CD4-positive, alpha-beta T cell treated with Interleukin-17A for 1 hour (primary cell): ENCODE data around the gene CES4A.
"Not testable (repeated sequence)": the region's sequence is repeated elsewhere in the genome, so short reads cannot be mapped to it uniquely, and the experiment has no call there.

Source experiments
- DNase-seq: peaks from one replicate; pipeline ENCODE4 v3.0.0-alpha.2; 2020

CES4A gene

GRCh38 chr16:66958857-66959703 is 29.3 kb upstream of the CES4A start:
- no peak for DNase-seq

GRCh38 chr16:66959704-66960161 is 28.7 kb upstream of the CES4A start:
- no peak for DNase-seq

DNA sequence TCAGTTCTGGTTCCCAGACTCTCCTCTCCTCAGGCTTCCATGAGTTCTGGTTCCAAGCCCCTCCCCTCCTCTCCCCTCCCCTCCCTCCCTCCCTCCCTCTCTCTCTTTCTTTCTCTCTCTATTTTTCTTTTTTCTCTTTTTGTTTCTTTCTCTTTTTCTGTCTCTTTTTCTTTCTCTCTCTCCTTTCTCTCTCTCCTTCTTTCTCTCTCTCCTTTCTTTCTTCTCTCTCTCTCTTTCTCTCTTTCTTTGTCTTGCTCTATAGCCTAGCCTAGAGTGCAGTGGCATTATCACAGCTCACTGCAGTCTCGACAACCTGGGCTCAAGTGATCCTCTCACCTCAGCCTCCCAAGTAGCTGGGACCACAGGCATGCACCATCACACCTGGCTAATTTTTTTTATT is 28.1 kb upstream of the CES4A start:
- no peak for DNase-seq

DNA sequence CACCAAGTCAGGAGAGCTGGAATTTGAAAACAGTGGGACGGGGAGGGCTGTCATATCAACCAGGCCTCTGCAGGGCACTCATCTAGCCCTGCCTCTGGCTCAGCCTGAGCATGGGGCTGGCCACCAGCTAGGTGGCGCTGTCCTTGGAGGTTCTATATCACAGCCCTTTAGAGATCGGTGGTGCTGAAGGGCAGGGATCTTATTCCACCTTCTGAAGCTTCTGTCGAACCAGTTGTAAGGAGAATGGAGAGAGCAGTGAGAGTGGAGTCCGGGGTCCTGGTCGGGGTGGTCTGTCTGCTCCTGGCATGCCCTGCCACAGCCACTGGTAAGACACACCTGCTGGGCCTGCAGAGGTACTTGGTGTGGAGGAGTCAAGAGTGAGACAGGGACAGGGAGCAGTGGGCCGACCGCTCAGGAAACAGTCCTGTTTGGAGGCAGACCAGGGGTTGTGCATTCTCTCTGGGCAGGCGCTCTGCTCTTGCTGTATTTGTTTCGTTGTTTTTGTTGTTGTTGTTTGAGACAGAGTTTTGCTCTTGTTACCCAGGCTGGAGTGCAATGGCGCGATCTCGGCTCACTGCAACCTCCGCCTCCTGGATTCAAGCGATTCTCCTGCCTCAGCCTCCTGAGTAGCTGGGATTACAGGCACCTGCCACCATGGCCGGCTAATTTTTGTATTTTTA is 27.2 kb upstream of the CES4A start, which contains the start of gene CES3:
CES3 (plus strand) TSS at position 202 of the 680 bp plus-strand sequence; CDS start at position 244, 42 bp downstream.
- peak; percentile 63 for DNase-seq

DNA sequence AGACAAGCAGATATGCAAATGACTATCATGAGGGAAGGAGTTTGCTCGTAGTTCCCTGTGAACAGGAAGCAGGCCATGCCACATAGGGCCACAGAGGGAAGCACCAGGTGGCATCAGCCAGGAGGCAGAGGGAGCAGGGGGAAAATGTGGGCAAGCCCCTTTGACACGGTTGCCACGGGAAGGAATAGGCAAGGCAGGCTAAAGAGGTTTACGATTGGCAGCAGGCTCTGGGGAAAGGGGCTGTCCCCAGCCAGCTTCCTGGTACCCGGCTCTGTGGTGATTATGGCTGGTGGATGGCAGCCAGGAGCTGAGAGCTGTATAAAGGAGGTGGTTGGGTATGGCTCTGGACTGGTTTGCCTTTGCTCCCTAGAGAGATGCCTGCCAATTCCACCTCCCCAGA is 26.5 kb upstream of the CES4A start:
- DNase-seq = no peak

GRCh38 chr16:66964049-66964448 is 24.3 kb upstream of the CES4A start:
- no peak for DNase-seq

- no peak for DNase-seq
These were observed 19.5 kb upstream of the CES4A start for GRCh38 chr16:66968847-66969246.

DNA sequence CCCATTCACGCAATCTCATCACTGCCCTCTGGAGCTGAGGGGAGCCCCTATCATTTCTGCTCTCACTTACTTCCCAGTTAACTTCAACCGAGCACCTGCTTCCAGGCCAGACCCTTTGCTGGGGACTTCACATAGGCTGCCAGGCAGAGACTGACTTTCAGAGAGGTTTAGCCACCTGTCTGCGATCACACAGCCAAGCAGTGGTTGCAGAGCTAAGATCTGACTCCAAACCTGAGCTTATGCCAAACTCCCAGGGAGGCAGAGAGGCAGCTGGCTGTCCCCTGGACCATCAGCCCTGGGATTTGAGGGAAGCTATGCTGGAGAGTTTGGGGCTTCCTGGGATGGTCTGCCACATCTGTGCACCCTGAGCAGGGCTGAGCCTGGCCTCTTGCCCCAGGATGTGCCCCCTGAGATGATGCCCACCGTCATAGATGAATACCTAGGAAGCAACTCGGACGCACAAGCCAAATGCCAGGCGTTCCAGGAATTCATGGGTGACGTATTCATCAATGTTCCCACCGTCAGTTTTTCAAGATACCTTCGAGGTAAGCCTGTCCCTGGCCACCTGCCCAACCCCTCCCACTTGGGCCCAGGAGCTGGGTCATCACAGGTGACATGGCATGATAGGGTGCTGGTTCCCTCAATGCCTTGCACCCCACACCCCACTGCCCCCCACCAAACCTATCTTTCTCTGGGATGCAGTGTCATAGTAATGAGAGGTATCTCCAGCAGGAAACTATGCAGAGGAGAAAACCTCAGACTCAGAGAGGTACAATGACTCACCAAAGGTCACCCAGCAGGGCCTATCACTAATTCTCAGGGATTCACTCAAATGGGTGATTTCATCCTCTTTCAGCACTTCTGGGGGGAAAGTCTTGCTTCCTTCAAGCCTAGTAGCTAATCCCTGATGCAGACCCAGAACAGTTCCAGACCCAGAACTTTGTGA is 17.3 kb upstream of the CES4A start:
- DNase-seq = no peak

DNA sequence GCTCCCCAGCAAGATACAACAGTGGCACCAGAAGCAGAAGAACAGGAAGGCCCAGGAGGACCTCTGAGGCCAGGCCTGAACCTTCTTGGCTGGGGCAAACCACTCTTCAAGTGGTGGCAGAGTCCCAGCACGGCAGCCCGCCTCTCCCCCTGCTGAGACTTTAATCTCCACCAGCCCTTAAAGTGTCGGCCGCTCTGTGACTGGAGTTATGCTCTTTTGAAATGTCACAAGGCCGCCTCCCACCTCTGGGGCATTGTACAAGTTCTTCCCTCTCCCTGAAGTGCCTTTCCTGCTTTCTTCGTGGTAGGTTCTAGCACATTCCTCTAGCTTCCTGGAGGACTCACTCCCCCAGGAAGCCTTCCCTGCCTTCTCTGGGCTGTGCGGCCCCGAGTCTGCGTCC is 15.4 kb upstream of the CES4A start:
- no peak for DNase-seq

DNA sequence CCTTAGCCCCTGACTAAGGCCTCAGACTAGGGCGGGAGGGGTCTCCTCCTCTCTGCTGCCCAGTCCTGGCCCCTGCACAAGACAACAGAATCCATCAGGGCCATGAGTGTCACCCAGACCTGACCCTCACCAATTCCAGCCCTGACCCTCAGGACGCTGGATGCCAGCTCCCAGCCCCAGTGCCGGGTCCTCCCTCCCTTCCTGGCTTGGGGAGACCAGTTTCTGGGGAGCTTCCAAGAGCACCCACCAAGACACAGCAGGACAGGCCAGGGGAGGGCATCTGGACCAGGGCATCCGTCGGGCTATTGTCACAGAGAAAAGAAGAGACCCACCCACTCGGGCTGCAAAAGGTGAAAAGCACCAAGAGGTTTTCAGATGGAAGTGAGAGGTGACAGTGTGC is 14.7 kb upstream of the CES4A start:
- no peak for DNase-seq

GRCh38 chr16:66974156-66974931 is 14.0 kb upstream of the CES4A start:
- DNase-seq = not testable (repeated sequence)

- DNase-seq = peak; percentile 77
These were observed 13.5 kb upstream of the CES4A start for GRCh38 chr16:66974932-66975246.

DNA sequence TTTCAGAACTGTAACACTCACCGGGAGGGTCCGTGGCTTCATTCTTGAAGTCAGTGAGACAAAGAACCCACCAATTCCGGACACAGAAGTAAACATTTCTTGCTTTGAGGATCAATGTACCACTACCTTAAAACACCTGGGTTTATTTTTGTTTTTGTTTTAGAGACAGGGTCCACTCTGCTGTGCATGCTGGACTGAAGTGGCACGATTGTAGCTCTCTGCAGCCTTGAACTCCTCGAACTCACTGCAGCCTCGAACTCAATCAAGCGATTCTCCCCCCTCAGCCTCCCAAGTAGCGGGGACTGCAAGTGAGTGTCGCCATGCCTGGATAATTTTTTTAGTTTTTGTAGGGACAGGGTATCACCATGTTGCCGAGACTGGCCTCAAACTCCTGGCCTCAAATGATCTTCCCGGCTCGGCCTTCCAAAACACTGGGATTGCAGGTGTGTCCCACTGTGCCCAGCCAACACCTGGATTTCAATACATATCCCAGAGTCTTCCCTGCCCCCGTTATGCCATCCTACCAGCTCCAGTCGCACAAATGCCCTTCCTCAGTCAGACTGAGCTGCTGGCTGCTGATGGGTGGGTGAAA is 13.0 kb upstream of the CES4A start:
- DNase-seq = no peak

GRCh38 chr16:66976746-66977145 is 11.6 kb upstream of the CES4A start:
- DNase-seq = no peak

DNA sequence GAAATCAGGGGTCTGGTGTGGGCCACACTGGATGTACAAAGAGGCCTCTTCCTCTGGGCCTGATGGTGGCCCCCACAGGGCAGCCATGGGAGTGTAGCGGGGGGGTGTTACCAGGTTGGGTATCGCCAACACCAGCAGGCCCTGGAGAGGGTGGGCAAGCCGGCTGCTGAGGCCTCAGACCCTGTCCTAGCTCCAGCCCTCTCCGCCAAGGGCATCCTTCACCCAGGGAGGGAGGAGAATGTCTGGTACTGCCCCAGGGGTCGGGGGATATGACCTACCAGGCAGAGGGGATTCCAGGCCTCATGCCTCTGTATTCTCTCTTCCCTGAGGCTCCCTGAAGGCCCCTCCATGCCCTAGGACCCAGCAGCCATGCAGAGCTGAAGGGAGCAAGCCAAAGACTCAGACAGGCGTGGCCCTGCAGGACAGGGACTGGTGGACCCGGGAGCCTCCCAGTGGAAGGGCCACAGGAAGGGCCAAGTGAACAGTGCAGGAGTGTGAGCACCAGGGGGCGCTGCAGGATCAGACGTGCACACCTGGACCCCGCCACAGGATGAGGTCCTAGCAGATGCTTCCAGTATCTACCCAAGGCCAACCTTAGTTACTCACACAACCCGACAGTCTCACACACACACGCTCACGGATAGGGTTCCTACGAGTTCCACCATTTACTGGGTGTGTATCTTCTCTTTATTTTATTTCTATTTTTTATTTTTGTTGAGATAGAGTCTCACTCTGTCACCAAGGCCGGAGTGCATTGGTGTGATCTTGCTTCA is 10.9 kb upstream of the CES4A start:
- peak; percentile 87 for DNase-seq

DNA sequence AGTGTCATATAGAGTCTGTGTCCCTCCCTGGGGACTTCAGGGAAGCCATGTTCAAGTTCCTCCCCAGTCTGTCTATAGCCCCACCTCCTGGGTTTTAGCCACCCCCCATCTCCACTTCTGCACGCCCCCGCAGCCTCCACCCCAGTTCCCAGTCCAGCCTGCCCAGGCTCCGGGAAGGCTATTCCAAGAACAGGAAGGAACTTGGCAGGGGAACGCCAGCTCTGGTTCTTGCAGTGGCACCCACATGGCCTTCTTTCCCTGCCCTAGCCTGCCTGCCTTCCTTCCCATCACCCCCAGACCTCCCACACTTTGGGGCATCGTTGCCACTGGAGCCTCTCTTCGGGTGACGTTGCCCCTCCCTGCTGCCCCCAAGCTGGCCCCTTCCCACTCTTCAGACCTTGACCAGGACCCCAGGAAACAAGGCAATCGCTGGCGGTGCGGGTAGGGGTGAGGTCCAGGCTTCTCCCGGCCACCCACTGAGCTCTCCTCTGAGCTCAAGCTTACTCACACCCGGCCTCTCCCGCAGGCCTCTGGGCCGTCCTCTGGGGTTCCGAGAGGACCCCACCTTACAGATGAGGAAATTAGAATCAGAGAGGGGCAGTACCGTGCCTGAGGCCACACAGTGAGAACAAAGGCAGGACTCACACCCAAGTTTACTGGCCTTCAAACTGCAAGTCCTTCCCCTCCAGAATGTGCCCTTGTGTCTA is 9.2 kb upstream of the CES4A start:
- DNase-seq = no peak

DNA sequence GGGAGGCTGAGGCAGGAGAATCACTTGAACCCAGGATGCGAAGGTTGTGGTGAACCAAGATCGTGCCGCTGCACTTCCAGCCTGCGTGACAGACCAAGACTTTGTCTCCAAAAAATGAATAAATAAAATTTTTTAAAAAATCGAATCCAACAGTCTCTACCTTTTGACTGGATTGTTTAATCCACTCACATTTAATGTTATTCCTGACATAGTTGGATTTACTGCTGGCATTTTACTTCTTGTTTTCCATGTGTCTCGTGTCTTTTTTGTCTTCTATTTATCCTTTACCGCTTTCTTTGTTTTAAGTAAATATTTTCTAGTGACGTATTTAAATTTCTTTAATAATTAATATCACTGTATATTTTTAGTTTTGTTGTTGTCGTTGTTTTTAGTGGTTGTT is 5.4 kb upstream of the CES4A start:
- no peak for DNase-seq

GRCh38 chr16:66984892-66985311 is 3.5 kb upstream of the CES4A start:
- peak; percentile 24 for DNase-seq

DNA sequence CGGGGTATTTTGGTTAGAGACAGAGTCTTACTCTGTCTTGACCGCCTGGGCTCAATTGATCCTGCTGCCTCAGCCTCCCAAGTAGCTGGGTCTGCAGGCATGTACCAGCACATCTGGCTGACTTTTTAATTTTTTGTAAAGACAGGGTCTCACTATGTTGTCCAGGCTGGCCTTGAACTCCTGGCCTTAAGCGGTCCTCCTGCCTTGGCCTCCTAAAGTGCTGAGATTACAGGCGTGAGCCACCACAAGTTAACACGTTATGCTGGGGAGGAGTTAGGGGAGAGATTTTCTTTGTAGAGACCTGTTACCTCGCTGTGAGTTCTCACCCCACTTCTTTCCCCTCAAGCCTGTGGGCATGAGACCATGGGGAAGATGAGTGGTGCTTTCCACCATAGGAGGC is 1.8 kb upstream of the CES4A start:
- no peak for DNase-seq

DNA sequence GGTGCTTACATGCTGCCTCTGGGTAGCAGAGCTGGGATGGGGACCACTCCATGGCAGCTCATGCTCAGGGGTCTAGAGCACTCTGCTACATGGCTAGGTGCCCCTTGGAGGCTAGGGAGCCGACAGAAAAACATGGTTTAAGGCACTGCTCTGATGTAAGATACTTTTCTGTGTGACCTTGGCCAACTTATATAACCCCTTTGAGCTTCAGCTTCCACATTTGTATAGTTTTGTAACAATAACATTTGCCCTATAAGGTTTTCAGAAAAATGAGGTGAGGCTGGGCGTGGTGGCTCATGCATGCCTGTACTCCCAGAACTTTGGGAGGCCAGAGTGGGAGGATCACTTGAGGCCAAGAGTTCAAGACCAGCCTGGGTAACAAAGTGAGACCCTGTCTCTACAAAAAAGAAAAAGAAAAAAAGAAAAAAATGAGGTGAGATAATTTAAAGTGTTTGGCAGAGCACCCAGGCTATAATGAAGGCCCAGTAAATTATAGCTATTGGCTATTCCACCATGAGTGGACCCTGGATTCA is 3.2 kb downstream of the CES4A start:
- DNase-seq = no peak
